PC-3 (cell line): ENCODE results near the gene ZNF74. TPM values are rescaled to one million over a fixed set of nuclear protein-coding genes. Genes with fewer than 3 reads are reported as not detected.

Source experiments
- ATAC-seq: fragments of 200-7000 bp; cut with Tn5 transposase; 2 replicates; pipeline ENCODE4 v1.9.1; 2020; ENCODE audit warnings: mild to moderate bottlenecking, moderate library complexity
- BruUV-seq: library from RNA; stranded (reverse); fragments of 400-500 nt; replicated peaks from 2 replicates; lab custom pipeline; 2021; lab: Mats Ljungman, UMichigan
- CTCF ChIA-PET: fragments of 300-600 bp; sonication (Branson Sonifier 250); formaldehyde crosslinking; loops from one replicate; lab custom pipeline; 2022; ENCODE audit warnings: antibody characterized with exemption; lab: Charles Lee
- POLR2A ChIA-PET: fragments of 300-600 bp; sonication (Branson Sonifier 250); formaldehyde crosslinking; loops from one replicate; lab custom pipeline; 2022; ENCODE audit warnings: antibody characterized with exemption; ENCODE audit not compliant: unreplicated experiment; lab: Charles Lee
- DNase-seq: peaks from one replicate; pipeline ENCODE4 v3.0.0-alpha.2; 2015
- H2AFZ ChIP-seq: fragments of 300-600 bp; sonication (generic); 2 replicates; pipeline ENCODE4 v1.6.0; 2016; ENCODE audit warnings: antibody characterized with exemption, low read length
- H3F3A ChIP-seq: fragments of 300-600 bp; sonication (generic); one replicate; pipeline ENCODE4 v1.6.0; 2017; ENCODE audit warnings: antibody characterized with exemption, low read length, control low read depth, mild to moderate bottlenecking; ENCODE audit not compliant: unreplicated experiment
- H3K27ac ChIP-seq: fragments of 300-600 bp; sonication (generic); 2 replicates; pipeline ENCODE4 v1.5.1; 2016; ENCODE audit warnings: mild to moderate bottlenecking, low read length
- H3K27me3 ChIP-seq: fragments of 300-600 bp; sonication (generic); 2 replicates; pipeline ENCODE4 v1.6.1; 2016; ENCODE audit warnings: low read length, mixed read lengths
- H3K36me3 ChIP-seq: fragments of 300-600 bp; sonication (generic); 2 replicates; pipeline ENCODE4 v1.6.1; 2016; ENCODE audit warnings: low read depth, mixed run types, low read length, mixed read lengths
- H3K4me1 ChIP-seq: fragments of 300-600 bp; sonication (generic); 2 replicates; pipeline ENCODE4 v1.5.1; 2016; ENCODE audit warnings: low read length; ENCODE audit not compliant: insufficient read depth
- H3K4me2 ChIP-seq: fragments of 300-600 bp; sonication (generic); 2 replicates; pipeline ENCODE4 v1.6.0; 2016; ENCODE audit warnings: low read length
- H3K4me3 ChIP-seq: fragments of 300-600 bp; sonication (generic); 2 replicates; pipeline ENCODE4 v1.5.1; 2016; ENCODE audit warnings: mild to moderate bottlenecking, low read length, mixed read lengths
- H3K79me2 ChIP-seq: fragments of 300-600 bp; sonication (generic); 2 replicates; pipeline ENCODE4 v1.6.1; 2017; ENCODE audit warnings: low read length, mixed read lengths
- H3K9ac ChIP-seq: fragments of 300-600 bp; sonication (generic); 2 replicates; pipeline ENCODE4 v1.6.0; 2016; ENCODE audit warnings: mild to moderate bottlenecking, low read length
- H3K9me2 ChIP-seq: fragments of 300-600 bp; sonication (generic); replicated peaks from 2 replicates; pipeline ENCODE4 v1.6.1; 2016; ENCODE audit warnings: mixed run types, low read length, mixed read lengths
- H3K9me3 ChIP-seq: fragments of 300-600 bp; sonication (generic); 2 replicates; pipeline ENCODE4 v1.6.1; 2016; ENCODE audit warnings: low read length, mixed read lengths
- H4K20me1 ChIP-seq: fragments of 300-600 bp; sonication (generic); 2 replicates; pipeline ENCODE4 v1.6.1; 2016; ENCODE audit warnings: low read length, mixed read lengths
- EZH2 ChIP-seq: fragments of 300-600 bp; sonication (generic); IDR thresholded peaks from one replicate; pipeline ENCODE4 v1.6.1; 2017; ENCODE audit warnings: antibody characterized with exemption, mild to moderate bottlenecking, low read length; ENCODE audit not compliant: unreplicated experiment
- EZH2phosphoT487 ChIP-seq: fragments of 300-600 bp; sonication (generic); IDR thresholded peaks from 2 replicates; pipeline ENCODE4 v1.6.1; 2018; ENCODE audit warnings: mild to moderate bottlenecking, antibody characterized with exemption, low read length, borderline replicate concordance
- intact Hi-C: fragments of 100-400 bp; cut with micrococcal nuclease; formaldehyde crosslinking; loops from 2 replicates; pipeline ENCODE4 v1.9.0; 2023
- total RNA-seq: library from RNA; depleted of rRNA; stranded (reverse); fragments of >200 nt; gene quantifications from 2 replicates; pipeline ENCODE4 v1.2.3, GENCODE V29; 2014
- TF ChIP-seq, protein P1 (sequence below): fragments of 300-600 bp; sonication (generic); conservative IDR thresholded peaks from 2 replicates; pipeline ENCODE4 v1.5.1; 2017; ENCODE audit warnings: antibody characterized with exemption, low read depth, mild to moderate bottlenecking, low read length

Gene ZNF74
- total RNA-seq, 1 experiment from 2014 or later: 11.1 TPM

GRCh38 chr22:20444325-20444724 is 50.4 kb downstream of the ZNF74 start:
- no peak overlapping the region for H3K27ac ChIP-seq
- H4K20me1 ChIP-seq: no peaks in the 10 kb centered on the region
- H3K4me2 ChIP-seq: no peak overlapping the region
- no peak overlapping the region for H2AFZ ChIP-seq
- no peaks in the 10 kb centered on the region for H3F3A ChIP-seq
- H3K4me1 ChIP-seq: no peaks in the 10 kb centered on the region
- H3K9me3 ChIP-seq: no peaks in the 10 kb centered on the region
- H3K4me3 ChIP-seq: no peak overlapping the region
- ATAC-seq (no peak), DNase-seq (no peak)
- H3K27me3 ChIP-seq: no peaks in the 10 kb centered on the region
- BruUV-seq: no TSS peak
- H3K9me2 ChIP-seq: no peaks in the 10 kb centered on the region
- POLR2A ChIA-PET: no interaction called here
- H3K79me2 ChIP-seq: no peaks in the 10 kb centered on the region
- H3K9ac ChIP-seq: no peak overlapping the region
- CTCF ChIA-PET: no interaction called here
- no peaks in the 10 kb centered on the region for H3K36me3 ChIP-seq
- intact Hi-C loops: no loop called here
- TF ChIP-seq EZH2: no peak
- TF ChIP-seq, protein P1, sequence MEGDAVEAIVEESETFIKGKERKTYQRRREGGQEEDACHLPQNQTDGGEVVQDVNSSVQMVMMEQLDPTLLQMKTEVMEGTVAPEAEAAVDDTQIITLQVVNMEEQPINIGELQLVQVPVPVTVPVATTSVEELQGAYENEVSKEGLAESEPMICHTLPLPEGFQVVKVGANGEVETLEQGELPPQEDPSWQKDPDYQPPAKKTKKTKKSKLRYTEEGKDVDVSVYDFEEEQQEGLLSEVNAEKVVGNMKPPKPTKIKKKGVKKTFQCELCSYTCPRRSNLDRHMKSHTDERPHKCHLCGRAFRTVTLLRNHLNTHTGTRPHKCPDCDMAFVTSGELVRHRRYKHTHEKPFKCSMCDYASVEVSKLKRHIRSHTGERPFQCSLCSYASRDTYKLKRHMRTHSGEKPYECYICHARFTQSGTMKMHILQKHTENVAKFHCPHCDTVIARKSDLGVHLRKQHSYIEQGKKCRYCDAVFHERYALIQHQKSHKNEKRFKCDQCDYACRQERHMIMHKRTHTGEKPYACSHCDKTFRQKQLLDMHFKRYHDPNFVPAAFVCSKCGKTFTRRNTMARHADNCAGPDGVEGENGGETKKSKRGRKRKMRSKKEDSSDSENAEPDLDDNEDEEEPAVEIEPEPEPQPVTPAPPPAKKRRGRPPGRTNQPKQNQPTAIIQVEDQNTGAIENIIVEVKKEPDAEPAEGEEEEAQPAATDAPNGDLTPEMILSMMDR: no peak

- ChIA-PET CTCF (no interaction called here), POLR2A (no interaction called here)
- intact Hi-C loops: no loop called here
- no peaks in the 10 kb centered on the region for H3K36me3 ChIP-seq
- no peak overlapping the region for H3K9ac ChIP-seq
- H3K27me3 ChIP-seq: no peaks in the 10 kb centered on the region
- no peaks in the 10 kb centered on the region for H3K9me3 ChIP-seq
- H3K9me2 ChIP-seq: no peaks in the 10 kb centered on the region
- H3K4me2 ChIP-seq: no peak overlapping the region
- no TSS peak for BruUV-seq
- no peak overlapping the region for H2AFZ ChIP-seq
- H3K4me3 ChIP-seq: no peak overlapping the region
- DNase-seq (no peak), ATAC-seq (no peak)
- H3F3A ChIP-seq: no peaks in the 10 kb centered on the region
- H4K20me1 ChIP-seq: no peaks in the 10 kb centered on the region
- TF ChIP-seq, protein P1: no peak
- TF ChIP-seq EZH2phosphoT487: no peak
- no peak for TF ChIP-seq EZH2
- H3K79me2 ChIP-seq: no peaks in the 10 kb centered on the region
- no peak overlapping the region for H3K27ac ChIP-seq
- no peaks in the 10 kb centered on the region for H3K4me1 ChIP-seq
Measured at GRCh38 chr22:20446383-20446970, 52.5 kb downstream of the ZNF74 start.

GRCh38 chr22:20448630-20449029 is 54.7 kb downstream of the ZNF74 start:
- POLR2A ChIA-PET: no interaction called here
- no TSS peak for BruUV-seq

More at GRCh38 chr22:20448630-20449029, 54.7 kb downstream of the ZNF74 start:
- DNase-seq: no peak
- intact Hi-C loops: no loop called here
- no peaks in the 10 kb centered on the region for H3K9me3 ChIP-seq
- no peaks in the 10 kb centered on the region for H3K9me2 ChIP-seq
- no peaks in the 10 kb centered on the region for H3K36me3 ChIP-seq
- H3K9ac ChIP-seq: no peak overlapping the region
- TF ChIP-seq EZH2 (no peak), EZH2phosphoT487 (no peak)
- TF ChIP-seq, protein P1: no peak
- H4K20me1 ChIP-seq: no peaks in the 10 kb centered on the region
- no peaks in the 10 kb centered on the region for H3K4me1 ChIP-seq
- no peaks in the 10 kb centered on the region for H3K79me2 ChIP-seq
- H3K4me3 ChIP-seq: no peak overlapping the region
- CTCF ChIA-PET: no interaction called here
- ATAC-seq: no peak
- no peak overlapping the region for H2AFZ ChIP-seq
- no peaks in the 10 kb centered on the region for H3K27me3 ChIP-seq
- H3K27ac ChIP-seq: no peak overlapping the region
- no peak overlapping the region for H3K4me2 ChIP-seq
- H3F3A ChIP-seq: no peaks in the 10 kb centered on the region
